NCI-H82 (cell line): Measurements from ENCODE around the gene SYT1.

Experiments
- DNase-seq: peaks from one replicate; lab custom pipeline; 2025; lab: John Stamatoyannopoulos, UW

The SYT1 gene

GRCh38 chr12:79296133-79296532, 431.6 kb downstream of the SYT1 start:
- DNase-seq, result no peak

- DNase-seq, result no peak
Measured at GRCh38 chr12:79296871-79297270, 432.3 kb downstream of the SYT1 start.

- DNase-seq, result no peak
Measured at GRCh38 chr12:79298506-79298905, 433.9 kb downstream of the SYT1 start.

GRCh38 chr12:79299447-79300198, 435.0 kb downstream of the SYT1 start:
- no peak for DNase-seq

GRCh38 chr12:79300199-79300568, 435.6 kb downstream of the SYT1 start:
- no peak for DNase-seq

GRCh38 chr12:79301181-79301580, 436.6 kb downstream of the SYT1 start:
- no peak for DNase-seq

- no peak for DNase-seq
Measured at GRCh38 chr12:79302162-79302814, 437.7 kb downstream of the SYT1 start.

GRCh38 chr12:79307340-79307739, 442.8 kb downstream of the SYT1 start:
- no peak for DNase-seq

- DNase-seq, result no peak
Measured at GRCh38 chr12:79309039-79309438, 444.5 kb downstream of the SYT1 start.

- no peak for DNase-seq
Measured at GRCh38 chr12:79317179-79317847, 452.7 kb downstream of the SYT1 start.

- no peak for DNase-seq
Measured at GRCh38 chr12:79322905-79323304, 458.3 kb downstream of the SYT1 start.

GRCh38 chr12:79324571-79324970, 460.0 kb downstream of the SYT1 start:
- DNase-seq, result no peak

GRCh38 chr12:79326222-79326621, 461.6 kb downstream of the SYT1 start:
- no peak for DNase-seq

- no peak for DNase-seq
Measured at GRCh38 chr12:79326663-79327062, 462.1 kb downstream of the SYT1 start.

- no peak for DNase-seq
Measured at GRCh38 chr12:79327465-79327864, 462.9 kb downstream of the SYT1 start.

- no peak for DNase-seq
Measured at GRCh38 chr12:79329933-79330332, 465.4 kb downstream of the SYT1 start.

- no peak for DNase-seq
Measured at GRCh38 chr12:79331870-79332269, 467.3 kb downstream of the SYT1 start.

GRCh38 chr12:79333144-79333543, 468.6 kb downstream of the SYT1 start:
- no peak for DNase-seq

GRCh38 chr12:79337662-79338290, 473.2 kb downstream of the SYT1 start:
- no peak for DNase-seq

GRCh38 chr12:79344855-79345847, 480.6 kb downstream of the SYT1 start:
- DNase-seq, result peak; percentile 76

- no peak for DNase-seq
Measured at GRCh38 chr12:79347866-79348265, 483.3 kb downstream of the SYT1 start.

- DNase-seq, result no peak
Measured at GRCh38 chr12:79351251-79351650, 486.7 kb downstream of the SYT1 start.
